PC-9 (cell line): ENCODE results near the gene CEP44.

Source experiments
- CTCF ChIP-seq: fragments of 200-600 bp; sonication (generic); conservative IDR thresholded peaks from 2 replicates; pipeline ENCODE4 v1.6.1; 2017; ENCODE audit warnings: mixed run types, antibody characterized with exemption, mild to moderate bottlenecking, moderate library complexity
- EZH2 ChIP-seq: fragments of 200-600 bp; sonication (generic); IDR thresholded peaks from 2 replicates; pipeline ENCODE4 v1.8.0; 2017; ENCODE audit warnings: antibody characterized with exemption, low read depth

GRCh38 chr4:174255786-174256185 is 27.9 kb upstream of the CEP44 start:
- TF ChIP-seq EZH2 (no peak), CTCF (no peak)
